GM19099 (cell line): ENCODE results near the gene SMARCD1.

Experiments used
- POLR2A ChIP-seq: IDR thresholded peaks from 3 replicates; pipeline ENCODE4 v1.6.1; 2011; ENCODE audit warnings: low read depth; ENCODE audit not compliant: insufficient read length; ENCODE audit errors: extremely low read depth

Gene SMARCD1

GRCh38 chr12:50084775-50085614, at the start of gene SMARCD1:
Gene SMARCD1 (plus strand): TSS chr12:50085342. CDS start chr12:50085370, 28 bp downstream.
- TF ChIP-seq POLR2A, result peak; percentile 79

GRCh38 chr12:50038336-50038735, 46.8 kb upstream of the SMARCD1 start:
- TF ChIP-seq POLR2A, result no peak

- TF ChIP-seq POLR2A, result no peak
These were observed 45.8 kb upstream of the SMARCD1 start for GRCh38 chr12:50039151-50039835.

- no peak for TF ChIP-seq POLR2A
These were observed 44.5 kb upstream of the SMARCD1 start for GRCh38 chr12:50040657-50041056.

GRCh38 chr12:50041062-50041860, 43.9 kb upstream of the SMARCD1 start:
- TF ChIP-seq POLR2A, result no peak

GRCh38 chr12:50041962-50042361, 43.2 kb upstream of the SMARCD1 start:
- TF ChIP-seq POLR2A, result no peak

GRCh38 chr12:50042693-50043092, 42.4 kb upstream of the SMARCD1 start:
- TF ChIP-seq POLR2A, result no peak

GRCh38 chr12:50043308-50043707, 41.8 kb upstream of the SMARCD1 start:
- TF ChIP-seq POLR2A, result no peak

- no peak for TF ChIP-seq POLR2A
These were observed 41.3 kb upstream of the SMARCD1 start for GRCh38 chr12:50043854-50044253.

GRCh38 chr12:50047693-50048250, 37.4 kb upstream of the SMARCD1 start:
- no peak for TF ChIP-seq POLR2A

- no peak for TF ChIP-seq POLR2A
These were observed 35.7 kb upstream of the SMARCD1 start for GRCh38 chr12:50049254-50050118.

- TF ChIP-seq POLR2A, result no peak
These were observed 35.1 kb upstream of the SMARCD1 start for GRCh38 chr12:50050119-50050385.

- TF ChIP-seq POLR2A, result no peak
These were observed 34.6 kb upstream of the SMARCD1 start for GRCh38 chr12:50050410-50051098.

GRCh38 chr12:50051101-50051806, 33.9 kb upstream of the SMARCD1 start:
- TF ChIP-seq POLR2A, result no peak

- TF ChIP-seq POLR2A, result no peak
These were observed 32.6 kb upstream of the SMARCD1 start for GRCh38 chr12:50052544-50052943.
